Stimulated activated naive CD8-positive, alpha-beta T cell treated with anti-CD3 and anti-CD28 coated beads, Interleukin-15, Interleukin-2, amounts not matched to agents 100 ng/mL and 50 ng/mL, for 24 hours (primary cell): ENCODE results near the gene ADGRV1.
A peak's percentile ranks its signal among the peaks of the same experiment; 100 is the strongest.

Experiments used
- H3K27ac Mint-ChIP-seq: one replicate; pipeline ENCODE4 v1.8.0; 2021; ENCODE audit warnings: mild to moderate bottlenecking, mixed read lengths
- H3K27me3 Mint-ChIP-seq: one replicate; pipeline ENCODE4 v1.8.0; 2021; ENCODE audit warnings: mixed read lengths
- H3K36me3 Mint-ChIP-seq: one replicate; pipeline ENCODE4 v1.8.0; 2021; ENCODE audit warnings: low read depth, mixed read lengths
- H3K4me1 Mint-ChIP-seq: one replicate; pipeline ENCODE4 v1.8.0; 2021; ENCODE audit warnings: low read depth, mixed read lengths
- H3K4me3 Mint-ChIP-seq: one replicate; pipeline ENCODE4 v1.8.0; 2021; ENCODE audit warnings: mild to moderate bottlenecking, mixed read lengths
- H3K9me3 Mint-ChIP-seq: one replicate; pipeline ENCODE4 v1.8.0; 2021; ENCODE audit warnings: mixed read lengths

Gene ADGRV1

GRCh38 chr5:90558344-90559192 lies at the start of gene ADGRV1:
Gene ADGRV1, plus strand, starts transcription at chr5:90558797. Its CDS starts 99 bp downstream, at chr5:90558896.
- Mint-ChIP-seq H3K36me3 (no peaks in the 10 kb centered on the region), H3K27ac (no peak within 1 kb of the TSS), H3K4me3 (peak within 1 kb of the TSS; percentile 53), H3K4me1 (peaks cover 8% of the 10 kb centered on the region), H3K9me3 (no peaks in the 10 kb centered on the region), H3K27me3 (peaks cover 69% of the 10 kb centered on the region)

GRCh38 chr5:90510438-90510837 lies 48.2 kb upstream of the ADGRV1 start:
- no peaks in the 10 kb centered on the region for H3K4me1 Mint-ChIP-seq
- peaks cover 46% of the 10 kb centered on the region for H3K36me3 Mint-ChIP-seq
- no peak overlapping the region for H3K27ac Mint-ChIP-seq
- H3K27me3 Mint-ChIP-seq = no peaks in the 10 kb centered on the region
- no peak overlapping the region for H3K4me3 Mint-ChIP-seq
- no peaks in the 10 kb centered on the region for H3K9me3 Mint-ChIP-seq

- Mint-ChIP-seq H3K27ac (no peak overlapping the region), H3K27me3 (no peaks in the 10 kb centered on the region), H3K4me1 (peaks cover 9% of the 10 kb centered on the region), H3K4me3 (no peak overlapping the region), H3K36me3 (peaks cover 32% of the 10 kb centered on the region), H3K9me3 (no peaks in the 10 kb centered on the region)
These were observed 44.1 kb upstream of the ADGRV1 start for GRCh38 chr5:90514520-90514919.

GRCh38 chr5:90518661-90519060 lies 39.9 kb upstream of the ADGRV1 start:
- peaks cover 9% of the 10 kb centered on the region for H3K4me1 Mint-ChIP-seq
- H3K27ac Mint-ChIP-seq = no peak overlapping the region
- H3K36me3 Mint-ChIP-seq = peaks cover 52% of the 10 kb centered on the region
- no peak overlapping the region for H3K4me3 Mint-ChIP-seq
- H3K9me3 Mint-ChIP-seq = no peaks in the 10 kb centered on the region
- no peaks in the 10 kb centered on the region for H3K27me3 Mint-ChIP-seq

- Mint-ChIP-seq H3K4me1 (peaks cover 9% of the 10 kb centered on the region), H3K27me3 (no peaks in the 10 kb centered on the region), H3K4me3 (no peak overlapping the region), H3K27ac (no peak overlapping the region), H3K9me3 (no peaks in the 10 kb centered on the region), H3K36me3 (peaks cover 56% of the 10 kb centered on the region)
These were observed 39.5 kb upstream of the ADGRV1 start for GRCh38 chr5:90519081-90519480.

- Mint-ChIP-seq H3K27ac (peak overlapping the region; percentile 81), H3K27me3 (peaks cover 7% of the 10 kb centered on the region), H3K36me3 (peaks cover 14% of the 10 kb centered on the region), H3K9me3 (no peaks in the 10 kb centered on the region), H3K4me3 (peak overlapping the region; percentile 97), H3K4me1 (peaks cover 32% of the 10 kb centered on the region)
These were observed 29.9 kb upstream of the ADGRV1 start for GRCh38 chr5:90528601-90529193.

- peak within 1 kb of the TSS; percentile 95 for H3K27ac Mint-ChIP-seq
- H3K4me3 Mint-ChIP-seq = peak within 1 kb of the TSS; percentile 97
- no peaks in the 10 kb centered on the region for H3K9me3 Mint-ChIP-seq
- H3K4me1 Mint-ChIP-seq = peaks cover 32% of the 10 kb centered on the region
- H3K27me3 Mint-ChIP-seq = peaks cover 9% of the 10 kb centered on the region
- peaks cover 10% of the 10 kb centered on the region for H3K36me3 Mint-ChIP-seq
These were observed 29.2 kb upstream of the ADGRV1 start, which contains the start of gene LYSMD3 for GRCh38 chr5:90529194-90529938. Gene LYSMD3, minus strand, starts transcription at chr5:90529584. Its CDS starts 4,295 bp downstream, at chr5:90525289.

- peaks cover 11% of the 10 kb centered on the region for H3K27me3 Mint-ChIP-seq
- H3K4me3 Mint-ChIP-seq = peak overlapping the region; percentile 97
- peak overlapping the region; percentile 95 for H3K27ac Mint-ChIP-seq
- H3K4me1 Mint-ChIP-seq = peaks cover 30% of the 10 kb centered on the region
- H3K36me3 Mint-ChIP-seq = peaks cover 5% of the 10 kb centered on the region
- H3K9me3 Mint-ChIP-seq = no peaks in the 10 kb centered on the region
These were observed 28.5 kb upstream of the ADGRV1 start for GRCh38 chr5:90529939-90530677.

GRCh38 chr5:90530736-90531487 lies 27.7 kb upstream of the ADGRV1 start:
- H3K36me3 Mint-ChIP-seq = peaks cover 5% of the 10 kb centered on the region
- H3K9me3 Mint-ChIP-seq = no peaks in the 10 kb centered on the region
- peaks cover 29% of the 10 kb centered on the region for H3K4me1 Mint-ChIP-seq
- H3K4me3 Mint-ChIP-seq = no peak overlapping the region
- no peak overlapping the region for H3K27ac Mint-ChIP-seq
- peaks cover 17% of the 10 kb centered on the region for H3K27me3 Mint-ChIP-seq

- no peaks in the 10 kb centered on the region for H3K36me3 Mint-ChIP-seq
- H3K27ac Mint-ChIP-seq = no peak overlapping the region
- no peaks in the 10 kb centered on the region for H3K9me3 Mint-ChIP-seq
- H3K4me1 Mint-ChIP-seq = peaks cover 3% of the 10 kb centered on the region
- H3K27me3 Mint-ChIP-seq = peaks cover 27% of the 10 kb centered on the region
- no peak overlapping the region for H3K4me3 Mint-ChIP-seq
These were observed 24.8 kb upstream of the ADGRV1 start for GRCh38 chr5:90533794-90534193.

- Mint-ChIP-seq H3K27me3 (peaks cover 31% of the 10 kb centered on the region), H3K4me3 (no peak overlapping the region), H3K4me1 (no peaks in the 10 kb centered on the region)
These were observed 23.7 kb upstream of the ADGRV1 start for GRCh38 chr5:90534922-90535321.

GRCh38 chr5:90542827-90543519 lies 15.6 kb upstream of the ADGRV1 start:
- peaks cover 41% of the 10 kb centered on the region for H3K27me3 Mint-ChIP-seq
- H3K4me1 Mint-ChIP-seq = no peaks in the 10 kb centered on the region
- no peak overlapping the region for H3K4me3 Mint-ChIP-seq
- H3K36me3 Mint-ChIP-seq = no peaks in the 10 kb centered on the region
- H3K27ac Mint-ChIP-seq = no peak overlapping the region
- H3K9me3 Mint-ChIP-seq = no peaks in the 10 kb centered on the region

More at GRCh38 chr5:90534922-90535321, 23.7 kb upstream of the ADGRV1 start:
- Mint-ChIP-seq H3K27ac (no peak overlapping the region), H3K9me3 (no peaks in the 10 kb centered on the region), H3K36me3 (no peaks in the 10 kb centered on the region)

GRCh38 chr5:90545511-90545910 lies 13.1 kb upstream of the ADGRV1 start:
- H3K27me3 Mint-ChIP-seq = peaks cover 36% of the 10 kb centered on the region
- H3K4me3 Mint-ChIP-seq = no peak overlapping the region
- H3K9me3 Mint-ChIP-seq = no peaks in the 10 kb centered on the region
- no peaks in the 10 kb centered on the region for H3K36me3 Mint-ChIP-seq
- no peaks in the 10 kb centered on the region for H3K4me1 Mint-ChIP-seq
- H3K27ac Mint-ChIP-seq = no peak overlapping the region
